Liver (tissue), 9 donors: Measurements from ENCODE around the gene DNAJC27. TPM values are rescaled to one million over a fixed set of nuclear protein-coding genes. Genes with fewer than 3 reads are reported as not detected.

Experiments used
- DNase-seq: peaks from one replicate; pipeline ENCODE4 v3.0.0-alpha.2; 2017; ENCODE audit warnings: low spot score
- H3K27ac ChIP-seq, 2 donors: one replicate each; pipeline ENCODE4 v1.7.0; 2013; ENCODE audit warnings: inconsistent platforms in 2 of 2, low read length in 2 of 2, control low read depth in 1 of 2, low read depth in 1 of 2, mild to moderate bottlenecking in 1 of 2
- H3K27me3 ChIP-seq, 4 donors: one replicate each; pipeline versions ENCODE4 v1.6.1 to v1.7.0; 2013; ENCODE audit warnings: low read length in 3 of 4, inconsistent platforms in 1 of 4, mild to moderate bottlenecking in 1 of 4, moderate library complexity in 1 of 4; ENCODE audit not compliant: control insufficient read depth in 4 of 4, insufficient read depth in 4 of 4
- H3K36me3 ChIP-seq, 4 donors: one replicate each; pipeline versions ENCODE4 v1.6.1 to v1.7.0; 2013; ENCODE audit warnings: low read length in 3 of 4, mild to moderate bottlenecking in 3 of 4, low read depth in 1 of 4, moderate library complexity in 1 of 4; ENCODE audit not compliant: control insufficient read depth in 4 of 4, insufficient read depth in 3 of 4
- H3K4me1 ChIP-seq, 4 donors: one replicate each; pipeline versions ENCODE4 v1.6.1 to v1.7.0; 2013; ENCODE audit warnings: low read length in 3 of 4, mild to moderate bottlenecking in 3 of 4, moderate library complexity in 1 of 4; ENCODE audit not compliant: control insufficient read depth in 4 of 4, insufficient read depth in 4 of 4
- H3K4me3 ChIP-seq, 3 donors: one replicate each; pipeline versions ENCODE4 v1.6.1 to v1.7.0; 2013; ENCODE audit warnings: low read length in 3 of 3, control low read depth in 1 of 3, low read depth in 1 of 3, mild to moderate bottlenecking in 1 of 3
- H3K9ac ChIP-seq, 2 donors: one replicate each; pipeline ENCODE4 v1.7.0; 2013; ENCODE audit warnings: low read length in 2 of 2, mild to moderate bottlenecking in 2 of 2, moderate library complexity in 2 of 2, control low read depth in 1 of 2, low read depth in 1 of 2
- H3K9me3 ChIP-seq, 4 donors: one replicate each; pipeline versions ENCODE4 v1.6.1 to v1.7.0; 2013; ENCODE audit warnings: low read length in 3 of 4; ENCODE audit not compliant: control insufficient read depth in 4 of 4
- CTCF ChIP-seq: fragments of 150-350 bp; IDR thresholded peaks from 2 replicates; pipeline ENCODE4 v1.5.1; 2017; ENCODE audit warnings: improper control_type of control experiment, low read depth, low read length; ENCODE audit not compliant: missing input control
- EGR1 ChIP-seq, 2 donors: IDR thresholded peaks; 2 replicates each; pipeline ENCODE4 v1.6.1; 2016 to 2018; ENCODE audit warnings: antibody characterized with exemption in 2 of 2, low read depth in 2 of 2
- FOXA1 ChIP-seq: IDR thresholded peaks from 2 replicates; pipeline ENCODE4 v1.6.1; 2016; ENCODE audit warnings: antibody characterized with exemption
- FOXA2 ChIP-seq: IDR thresholded peaks from 2 replicates; pipeline ENCODE4 v1.6.1; 2016; ENCODE audit warnings: antibody characterized with exemption
- GABPA ChIP-seq, 2 donors: IDR thresholded peaks in 1 of 2; conservative IDR thresholded peaks in 1 of 2; 2 replicates each; pipeline ENCODE4 v1.6.1; 2016; ENCODE audit warnings: antibody characterized with exemption in 2 of 2, mild to moderate bottlenecking in 1 of 2, moderate library complexity in 1 of 2
- HNF4A ChIP-seq, 2 donors: conservative IDR thresholded peaks; 2 replicates each; pipeline ENCODE4 v1.6.1; 2016; ENCODE audit warnings: antibody characterized with exemption in 2 of 2, mild to moderate bottlenecking in 2 of 2
- HNF4G ChIP-seq: IDR thresholded peaks from 2 replicates; pipeline ENCODE4 v1.6.1; 2016; ENCODE audit warnings: antibody characterized with exemption
- JUND ChIP-seq, 2 donors: IDR thresholded peaks; 2 replicates each; pipeline ENCODE4 v1.6.1; 2016; ENCODE audit warnings: antibody characterized with exemption in 2 of 2
- NR2F2 ChIP-seq: IDR thresholded peaks from 2 replicates; pipeline ENCODE4 v1.6.1; 2016; ENCODE audit warnings: antibody characterized with exemption
- RXRA ChIP-seq, 2 donors: IDR thresholded peaks; 2 replicates each; pipeline ENCODE4 v1.6.1; 2017 to 2018; ENCODE audit warnings: antibody characterized with exemption in 2 of 2, mild to moderate bottlenecking in 1 of 2
- SP1 ChIP-seq: IDR thresholded peaks from 2 replicates; pipeline ENCODE4 v1.6.1; 2018; ENCODE audit warnings: antibody characterized with exemption, mild to moderate bottlenecking
- YY1 ChIP-seq: IDR thresholded peaks from 2 replicates; pipeline ENCODE4 v1.6.1; 2016; ENCODE audit warnings: antibody characterized with exemption, mild to moderate bottlenecking
- WGBS: extraction: QIAGEN DNeasy Blood & Tissue Kit; methylation state at CpG from one replicate; pipeline ENCODE4 v1.1.7; 2013; 5-methylcytosine and 5-hydroxymethylcytosine counted together
- polyA plus RNA-seq, 2 donors: library from polyadenylated mRNA; stranded (reverse) in 1 of 2; unstranded in 1 of 2; fragments of 200-250 nt in 1 of 2; fragments of >200 nt in 1 of 2; fragmentation: Nextera tagmentation in 1 of 2; extraction: Ambion mirVana in 1 of 2; gene quantifications; one replicate each; pipeline versions ENCODE4 v1.2.1 to v1.2.3, GENCODE V29; 2013 to 2015
- total RNA-seq, 2 donors: library from RNA; depleted of rRNA; stranded (reverse); fragments of >200 nt; gene quantifications; one replicate each; pipeline ENCODE4 v1.2.3, GENCODE V29; 2014
- TF ChIP-seq, protein P1 (sequence below): IDR thresholded peaks from 2 replicates; pipeline ENCODE4 v1.6.1; 2016; ENCODE audit warnings: antibody characterized with exemption
- TF ChIP-seq, protein P2 (sequence below): IDR thresholded peaks from 2 replicates; pipeline ENCODE4 v1.6.1; 2016; ENCODE audit warnings: antibody characterized with exemption
- donor health status: healthy.
- donor health status: healthy.
- donor health status: healthy.
- donor health status: healthy.
- donor health status: healthy.

Gene DNAJC27
- total and polyA plus RNA-seq, 4 donors, result 0.95 to 5.1 (median 3.1) TPM

DNA sequence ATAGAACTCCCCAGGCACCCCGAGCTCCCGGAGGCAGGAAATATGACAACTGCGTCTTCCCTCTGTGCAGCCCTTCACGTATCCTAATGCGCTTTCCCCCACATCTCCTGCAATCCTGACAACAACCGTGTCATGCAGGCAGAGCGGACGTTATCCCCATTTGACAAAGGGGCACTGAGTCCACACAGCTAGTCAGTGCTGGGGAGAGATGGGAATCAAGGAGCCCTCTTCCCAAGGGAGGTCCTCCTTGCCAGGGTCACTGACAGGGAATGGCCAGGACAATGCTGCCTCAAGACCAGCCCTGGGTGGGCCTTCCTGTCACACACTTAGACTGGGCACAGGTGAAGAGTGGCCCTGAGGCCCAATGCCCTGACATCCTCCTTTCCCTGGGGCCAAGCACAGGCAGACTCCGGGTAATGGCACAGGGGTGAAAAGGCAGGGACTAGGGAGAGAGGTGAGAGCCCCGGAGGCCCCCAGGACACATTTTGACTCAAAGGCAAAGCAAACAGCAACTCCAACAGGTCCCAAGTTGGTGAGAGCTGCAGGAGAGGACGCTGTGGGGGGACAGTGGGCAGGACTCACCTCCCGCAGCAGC lies 53.9 kb downstream of the DNAJC27 start:
- peaks cover 0 to 13% (median 7%) of the 10 kb centered on the region in 4 donors for H3K4me1 ChIP-seq
- no peak for TF ChIP-seq FOXA1
- no peak for DNase-seq
- peaks cover 0 to 3% (median 0%) of the 10 kb centered on the region in 4 donors for H3K27me3 ChIP-seq
- H3K9me3 ChIP-seq, result no peaks in the 10 kb centered on the region
- H3K27ac ChIP-seq, result no peak overlapping the region
- no peak overlapping the region for H3K9ac ChIP-seq
- H3K36me3 ChIP-seq, result no peaks in the 10 kb centered on the region
- WGBS, result 88% methylated on average over 12 of the region's 12 CpGs
- no peak overlapping the region for H3K4me3 ChIP-seq

DNA sequence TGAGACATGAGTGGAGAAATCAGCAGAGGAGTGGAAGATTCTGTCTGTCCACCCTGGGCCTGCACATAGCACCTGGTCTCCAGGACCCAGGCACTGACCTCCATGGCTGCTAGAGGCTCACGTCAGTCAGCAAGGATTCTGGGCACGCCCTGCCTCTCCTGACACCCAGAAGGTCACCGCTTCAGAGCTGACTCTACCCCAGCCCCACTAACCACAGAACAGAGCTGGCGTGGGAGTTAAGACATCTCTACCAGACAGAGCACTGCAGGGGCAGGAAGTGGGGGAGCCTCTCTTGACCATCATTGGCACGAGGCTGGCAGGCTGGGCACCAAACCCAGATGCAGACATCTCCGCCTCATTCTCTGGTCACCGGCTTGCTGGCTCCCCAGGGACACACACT lies 54.7 kb downstream of the DNAJC27 start:
- Histone ChIP-seq H3K27me3 (peaks cover 0 to 3% (median 0%) of the 10 kb centered on the region in 4 donors), H3K4me1 (peaks cover 0 to 13% (median 7%) of the 10 kb centered on the region in 4 donors), H3K9me3 (no peaks in the 10 kb centered on the region), H3K27ac (no peak overlapping the region), H3K36me3 (no peaks in the 10 kb centered on the region), H3K4me3 (no peak overlapping the region), H3K9ac (no peak overlapping the region)
- 82% methylated on average over 7 of the region's 7 CpGs for WGBS
- no peak for DNase-seq
- no peak for TF ChIP-seq NR2F2
- TF ChIP-seq RXRA (IDR thresholded peaks at IDR 0.05), result no peak

DNA sequence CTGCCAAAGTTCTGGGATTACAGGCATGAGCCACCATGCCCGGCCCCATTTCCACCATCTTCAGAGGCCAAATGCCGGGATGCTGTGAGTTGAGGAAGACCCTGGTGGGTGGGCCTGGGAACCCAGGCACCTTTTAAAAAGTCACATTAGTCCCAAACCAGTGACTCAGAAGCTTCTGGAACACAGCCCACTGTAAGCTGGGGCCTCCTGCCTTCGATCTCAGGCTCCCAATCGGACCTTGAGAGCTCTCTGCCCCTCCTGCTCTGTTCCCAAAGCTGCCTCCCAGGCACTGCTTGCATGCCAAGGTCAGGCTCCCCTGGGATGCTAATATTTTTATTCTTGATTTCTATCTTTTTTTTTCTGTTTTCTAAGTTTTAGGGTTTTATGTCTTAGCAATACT lies 56.0 kb downstream of the DNAJC27 start:
- H3K27ac ChIP-seq, result no peak overlapping the region
- TF ChIP-seq, protein P1, sequence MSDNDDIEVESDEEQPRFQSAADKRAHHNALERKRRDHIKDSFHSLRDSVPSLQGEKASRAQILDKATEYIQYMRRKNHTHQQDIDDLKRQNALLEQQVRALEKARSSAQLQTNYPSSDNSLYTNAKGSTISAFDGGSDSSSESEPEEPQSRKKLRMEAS, result no peak
- TF ChIP-seq SP1, result no peak
- TF ChIP-seq HNF4G, result no peak
- no peak for TF ChIP-seq FOXA1
- TF ChIP-seq, protein P2, sequence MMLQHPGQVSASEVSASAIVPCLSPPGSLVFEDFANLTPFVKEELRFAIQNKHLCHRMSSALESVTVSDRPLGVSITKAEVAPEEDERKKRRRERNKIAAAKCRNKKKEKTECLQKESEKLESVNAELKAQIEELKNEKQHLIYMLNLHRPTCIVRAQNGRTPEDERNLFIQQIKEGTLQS, result no peak
- TF ChIP-seq YY1, result no peak
- no peak for TF ChIP-seq JUND (IDR thresholded peaks at IDR 0.05)
- no peak for TF ChIP-seq CTCF
- no peak for TF ChIP-seq HNF4A (conservative IDR thresholded peaks at IDR 0.05)
- TF ChIP-seq FOXA2, result no peak
- no peak for TF ChIP-seq EGR1 (IDR thresholded peaks at IDR 0.05; ENCODE audit: low read depth in 2 of 2)
- TF ChIP-seq RXRA (IDR thresholded peaks at IDR 0.05), result no peak
- TF ChIP-seq GABPA (IDR thresholded peaks at IDR 0.05 in 1 of 2, conservative IDR thresholded peaks at IDR 0.05 in 1 of 2), result no peak
- H3K9ac ChIP-seq, result no peak overlapping the region
- H3K36me3 ChIP-seq, result no peaks in the 10 kb centered on the region
- H3K27me3 ChIP-seq, result peaks cover 0 to under 1% (median 0%) of the 10 kb centered on the region in 4 donors
- DNase-seq, result no peak
- 91% methylated on average over 4 of the region's 4 CpGs for WGBS
- no peak overlapping the region for H3K4me3 ChIP-seq
- peaks cover 0 to 10% (median 6%) of the 10 kb centered on the region in 4 donors for H3K4me1 ChIP-seq
- no peaks in the 10 kb centered on the region for H3K9me3 ChIP-seq
